Thoracic aorta (tissue), 2 donors: ENCODE results near the gene MGAT5. TPM values are rescaled to one million over a fixed set of nuclear protein-coding genes. Genes with fewer than 3 reads are reported as not detected.

ENCODE experiments used
- ATAC-seq: fragments of 150-250 bp; one replicate; pipeline ENCODE4 v1.8.0; 2017; ENCODE audit warnings: low read depth; ENCODE audit not compliant: insufficient number of reproducible peaks, low FRiP score
- DNase-seq: peaks from one replicate; pipeline ENCODE4 v3.0.0-alpha.2; 2020; ENCODE audit warnings: low spot score
- H3K27ac ChIP-seq, 2 donors: fragments of 200-600 bp; sonication (generic); 1 replicate in 1 of 2; 2 replicates in 1 of 2; pipeline ENCODE4 v1.5.1; 2016; ENCODE audit warnings: mild to moderate bottlenecking in 2 of 2, moderate library complexity in 2 of 2
- H3K27me3 ChIP-seq: fragments of 200-600 bp; sonication (generic); replicated peaks from 2 replicates; pipeline ENCODE4 v1.6.0; 2016; ENCODE audit warnings: mild to moderate bottlenecking; ENCODE audit not compliant: insufficient read depth
- H3K36me3 ChIP-seq: fragments of 200-600 bp; sonication (generic); one replicate; pipeline ENCODE4 v1.5.1; 2016
- H3K4me1 ChIP-seq, 2 donors: fragments of 200-600 bp; sonication (generic); 1 replicate in 1 of 2; 2 replicates in 1 of 2; pipeline versions ENCODE4 v1.5.1 to v1.6.0; 2016; ENCODE audit warnings: low read depth in 2 of 2, mild to moderate bottlenecking in 1 of 2; ENCODE audit not compliant: control insufficient read depth in 1 of 2
- H3K4me3 ChIP-seq: fragments of 200-600 bp; sonication (generic); 2 replicates; pipeline ENCODE4 v1.5.1; 2016; ENCODE audit warnings: mild to moderate bottlenecking
- H3K9me3 ChIP-seq: fragments of 200-600 bp; sonication (generic); 2 replicates; pipeline ENCODE4 v1.5.1; 2016
- total RNA-seq, 2 donors: library from RNA; depleted of rRNA; stranded (reverse); fragments of >200 nt; gene quantifications; one replicate each; pipeline versions ENCODE4 v1.1.0 to v1.2.3, GENCODE V29; 2016
- TF ChIP-seq, protein P1 (sequence below): fragments of 200-600 bp; sonication (generic); IDR thresholded peaks from one replicate; pipeline ENCODE4 v1.5.1; 2019; ENCODE audit warnings: antibody characterized with exemption

MGAT5 gene, protein sequence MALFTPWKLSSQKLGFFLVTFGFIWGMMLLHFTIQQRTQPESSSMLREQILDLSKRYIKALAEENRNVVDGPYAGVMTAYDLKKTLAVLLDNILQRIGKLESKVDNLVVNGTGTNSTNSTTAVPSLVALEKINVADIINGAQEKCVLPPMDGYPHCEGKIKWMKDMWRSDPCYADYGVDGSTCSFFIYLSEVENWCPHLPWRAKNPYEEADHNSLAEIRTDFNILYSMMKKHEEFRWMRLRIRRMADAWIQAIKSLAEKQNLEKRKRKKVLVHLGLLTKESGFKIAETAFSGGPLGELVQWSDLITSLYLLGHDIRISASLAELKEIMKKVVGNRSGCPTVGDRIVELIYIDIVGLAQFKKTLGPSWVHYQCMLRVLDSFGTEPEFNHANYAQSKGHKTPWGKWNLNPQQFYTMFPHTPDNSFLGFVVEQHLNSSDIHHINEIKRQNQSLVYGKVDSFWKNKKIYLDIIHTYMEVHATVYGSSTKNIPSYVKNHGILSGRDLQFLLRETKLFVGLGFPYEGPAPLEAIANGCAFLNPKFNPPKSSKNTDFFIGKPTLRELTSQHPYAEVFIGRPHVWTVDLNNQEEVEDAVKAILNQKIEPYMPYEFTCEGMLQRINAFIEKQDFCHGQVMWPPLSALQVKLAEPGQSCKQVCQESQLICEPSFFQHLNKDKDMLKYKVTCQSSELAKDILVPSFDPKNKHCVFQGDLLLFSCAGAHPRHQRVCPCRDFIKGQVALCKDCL
- 10 to 100 TPM; 43.9 to 95.3 TPM for total RNA-seq

DNA sequence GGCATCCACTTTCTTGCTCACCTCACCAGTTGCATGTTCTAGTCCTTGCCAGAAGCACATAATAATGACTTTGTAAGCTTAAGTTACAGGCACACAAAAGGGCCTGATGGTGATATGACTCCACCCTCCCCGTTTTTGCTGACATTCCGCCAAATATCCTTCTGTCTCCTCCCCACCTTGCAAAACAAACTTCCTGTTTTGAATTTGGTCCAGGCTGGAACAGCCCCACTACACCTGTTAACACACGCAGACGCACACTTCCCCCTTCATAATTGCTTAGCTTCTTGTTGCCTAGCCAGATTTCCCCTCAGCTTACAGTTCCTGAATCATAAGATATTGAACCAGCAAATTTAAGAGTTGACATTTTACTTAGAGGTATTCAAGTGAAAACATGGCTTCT is at the start of gene MGAT5:
MGAT5 (plus strand) TSS at position 269 of the 400 bp plus-strand sequence. CDS start 332 bp downstream, outside the sequence.
- no peak within 1 kb of the TSS for H3K27ac ChIP-seq
- H3K4me1 ChIP-seq, result peaks cover 7 to 8% of the 10 kb centered on the region in 2 donors
- no peaks in the 10 kb centered on the region for H3K9me3 ChIP-seq
- TF ChIP-seq, protein P1, sequence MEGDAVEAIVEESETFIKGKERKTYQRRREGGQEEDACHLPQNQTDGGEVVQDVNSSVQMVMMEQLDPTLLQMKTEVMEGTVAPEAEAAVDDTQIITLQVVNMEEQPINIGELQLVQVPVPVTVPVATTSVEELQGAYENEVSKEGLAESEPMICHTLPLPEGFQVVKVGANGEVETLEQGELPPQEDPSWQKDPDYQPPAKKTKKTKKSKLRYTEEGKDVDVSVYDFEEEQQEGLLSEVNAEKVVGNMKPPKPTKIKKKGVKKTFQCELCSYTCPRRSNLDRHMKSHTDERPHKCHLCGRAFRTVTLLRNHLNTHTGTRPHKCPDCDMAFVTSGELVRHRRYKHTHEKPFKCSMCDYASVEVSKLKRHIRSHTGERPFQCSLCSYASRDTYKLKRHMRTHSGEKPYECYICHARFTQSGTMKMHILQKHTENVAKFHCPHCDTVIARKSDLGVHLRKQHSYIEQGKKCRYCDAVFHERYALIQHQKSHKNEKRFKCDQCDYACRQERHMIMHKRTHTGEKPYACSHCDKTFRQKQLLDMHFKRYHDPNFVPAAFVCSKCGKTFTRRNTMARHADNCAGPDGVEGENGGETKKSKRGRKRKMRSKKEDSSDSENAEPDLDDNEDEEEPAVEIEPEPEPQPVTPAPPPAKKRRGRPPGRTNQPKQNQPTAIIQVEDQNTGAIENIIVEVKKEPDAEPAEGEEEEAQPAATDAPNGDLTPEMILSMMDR, result no peak
- H3K36me3 ChIP-seq, result no peaks in the 10 kb centered on the region
- ATAC-seq (no peak), DNase-seq (no peak)
- no peak within 1 kb of the TSS for H3K4me3 ChIP-seq
- no peaks in the 10 kb centered on the region for H3K27me3 ChIP-seq

DNA sequence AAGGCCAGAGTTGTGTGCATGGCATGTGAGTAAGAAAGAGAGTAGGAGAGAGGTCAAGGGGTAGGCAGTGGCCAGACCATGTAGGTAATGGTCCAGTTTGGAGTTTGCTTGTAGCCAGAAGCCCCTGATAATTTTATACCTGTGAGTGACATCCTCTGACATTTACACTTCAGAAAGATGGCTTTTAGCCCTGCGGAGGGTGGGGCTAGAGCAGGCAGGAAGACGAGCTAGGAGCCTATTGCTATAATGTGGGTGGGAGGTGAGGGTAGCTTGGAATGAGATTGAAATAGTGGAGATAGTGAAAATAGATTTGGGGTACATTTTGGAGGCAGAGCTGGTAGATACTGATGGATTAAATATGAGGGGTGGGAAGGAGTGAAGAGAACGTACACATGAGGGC is 48.8 kb upstream of the MGAT5 start:
- Histone ChIP-seq H3K4me1 (peaks cover 11 to 32% of the 10 kb centered on the region in 2 donors), H3K9me3 (no peaks in the 10 kb centered on the region), H3K27me3 (no peaks in the 10 kb centered on the region), H3K36me3 (no peaks in the 10 kb centered on the region), H3K27ac (no peak overlapping the region), H3K4me3 (no peak overlapping the region)
- TF ChIP-seq, protein P1, result no peak
- ATAC-seq (no peak), DNase-seq (no peak)

DNA sequence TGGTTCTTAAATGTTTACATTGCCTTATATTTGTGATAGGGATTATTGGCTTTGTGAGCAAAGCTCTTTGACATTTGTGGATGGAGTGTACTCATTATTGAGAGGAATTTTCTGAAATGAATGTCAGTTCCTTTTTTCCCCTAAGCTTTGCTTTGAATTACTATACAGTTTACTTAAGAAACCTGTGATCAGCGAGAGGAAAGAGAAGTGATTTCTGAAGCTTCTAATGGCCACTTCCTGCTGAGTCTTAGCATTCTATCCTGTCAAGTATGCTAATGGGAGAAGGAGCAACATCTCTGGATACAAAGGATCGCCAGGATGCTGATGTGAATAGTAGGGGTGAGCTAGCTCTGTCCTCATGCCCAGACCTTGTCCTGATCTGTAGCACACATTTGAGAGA is 47.8 kb upstream of the MGAT5 start:
- TF ChIP-seq, protein P1, result no peak
- Histone ChIP-seq H3K4me1 (peaks cover 11 to 32% of the 10 kb centered on the region in 2 donors), H3K36me3 (no peaks in the 10 kb centered on the region), H3K27me3 (no peaks in the 10 kb centered on the region), H3K4me3 (no peak overlapping the region), H3K27ac (no peak overlapping the region), H3K9me3 (no peaks in the 10 kb centered on the region)
- DNase-seq (no peak), ATAC-seq (no peak)

DNA sequence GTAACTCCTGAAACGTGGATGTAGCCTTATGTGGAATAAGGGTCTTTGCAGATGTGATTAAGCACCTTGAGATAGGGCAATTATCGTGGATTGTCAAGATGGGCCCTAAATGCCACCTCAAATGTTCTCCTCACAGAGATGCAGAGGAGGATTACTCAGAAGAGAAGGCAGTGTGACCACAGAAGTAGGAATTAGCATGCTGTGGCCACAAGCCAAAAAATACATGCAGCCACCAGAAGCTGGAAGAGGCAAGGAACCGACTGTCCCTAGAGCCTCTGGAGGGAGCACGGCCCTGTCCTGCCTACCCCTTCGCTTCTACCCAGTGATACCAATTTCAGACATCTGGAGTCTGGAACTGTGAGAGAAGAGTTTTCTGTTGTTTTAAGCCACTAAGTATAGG is 47.3 kb upstream of the MGAT5 start:
- Histone ChIP-seq H3K27ac (no peak overlapping the region), H3K9me3 (no peaks in the 10 kb centered on the region), H3K27me3 (no peaks in the 10 kb centered on the region), H3K4me1 (peaks cover 11 to 32% of the 10 kb centered on the region in 2 donors), H3K36me3 (no peaks in the 10 kb centered on the region), H3K4me3 (no peak overlapping the region)
- TF ChIP-seq, protein P1, result no peak
- peak; percentile 65 for ATAC-seq
- DNase-seq, result peak; percentile 33

DNA sequence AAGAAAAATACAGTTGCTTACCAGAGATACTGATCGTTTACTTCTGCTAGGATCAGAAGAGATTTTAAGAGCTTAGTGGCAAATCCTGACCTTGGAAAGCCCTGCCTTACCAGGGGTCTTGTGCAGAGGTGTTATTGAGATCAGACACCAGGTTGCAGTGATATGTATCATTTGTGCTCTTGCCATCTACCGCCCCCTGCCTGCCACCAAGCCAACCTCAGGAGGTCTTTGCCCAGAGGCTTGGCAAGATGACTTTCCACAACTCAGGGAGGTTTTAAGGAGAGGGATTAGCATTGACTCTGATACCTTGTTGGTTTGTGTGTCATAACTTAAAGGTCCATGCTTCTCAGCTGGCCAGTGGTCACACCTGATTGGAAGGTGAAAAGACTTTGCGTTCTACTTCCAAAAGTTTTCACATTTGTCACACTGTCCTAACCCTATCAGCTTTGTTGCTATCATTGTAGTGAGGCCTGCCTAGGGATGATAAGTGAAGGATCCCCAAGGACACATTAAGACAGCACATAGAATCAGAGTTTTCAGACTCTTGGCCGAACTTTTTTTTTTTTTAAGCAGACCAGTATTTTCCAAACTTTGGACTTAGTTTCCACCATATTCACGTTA is 46.2 kb upstream of the MGAT5 start:
- TF ChIP-seq, protein P1, result peak; percentile 61
- no peaks in the 10 kb centered on the region for H3K36me3 ChIP-seq
- no peak overlapping the region for H3K27ac ChIP-seq
- H3K9me3 ChIP-seq, result no peaks in the 10 kb centered on the region
- no peak overlapping the region for H3K4me3 ChIP-seq
- peaks cover 11 to 32% of the 10 kb centered on the region in 2 donors for H3K4me1 ChIP-seq
- DNase-seq, result no peak
- no peaks in the 10 kb centered on the region for H3K27me3 ChIP-seq
- no peak for ATAC-seq
